GM19395 (cell line): Measurements from ENCODE around the gene TGM4.
"Not testable (repeated sequence)": the region's sequence is repeated elsewhere in the genome, so short reads cannot be mapped to it uniquely, and the experiment has no call there.

ENCODE experiments used
- ATAC-seq: cut with Tn5 transposase; IDR thresholded peaks from one replicate; pipeline ENCODE4 v1.9.1; 2021; ENCODE audit warnings: mild to moderate bottlenecking, moderate library complexity; ENCODE audit not compliant: unreplicated experiment

Gene TGM4

DNA sequence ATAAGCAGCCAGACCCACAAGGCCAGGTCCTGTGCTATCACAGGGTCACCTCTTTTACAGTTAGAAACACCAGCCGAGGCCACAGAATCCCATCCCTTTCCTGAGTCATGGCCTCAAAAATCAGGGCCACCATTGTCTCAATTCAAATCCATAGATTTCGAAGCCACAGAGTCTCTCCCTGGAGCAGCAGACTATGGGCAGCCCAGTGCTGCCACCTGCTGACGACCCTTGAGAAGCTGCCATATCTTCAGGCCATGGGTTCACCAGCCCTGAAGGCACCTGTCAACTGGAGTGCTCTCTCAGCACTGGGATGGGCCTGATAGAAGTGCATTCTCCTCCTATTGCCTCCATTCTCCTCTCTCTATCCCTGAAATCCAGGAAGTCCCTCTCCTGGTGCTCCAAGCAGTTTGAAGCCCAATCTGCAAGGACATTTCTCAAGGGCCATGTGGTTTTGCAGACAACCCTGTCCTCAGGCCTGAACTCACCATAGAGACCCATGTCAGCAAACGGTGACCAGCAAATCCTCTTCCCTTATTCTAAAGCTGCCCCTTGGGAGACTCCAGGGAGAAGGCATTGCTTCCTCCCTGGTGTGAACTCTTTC is 39.6 kb downstream of the TGM4 start:
- no peak for ATAC-seq

DNA sequence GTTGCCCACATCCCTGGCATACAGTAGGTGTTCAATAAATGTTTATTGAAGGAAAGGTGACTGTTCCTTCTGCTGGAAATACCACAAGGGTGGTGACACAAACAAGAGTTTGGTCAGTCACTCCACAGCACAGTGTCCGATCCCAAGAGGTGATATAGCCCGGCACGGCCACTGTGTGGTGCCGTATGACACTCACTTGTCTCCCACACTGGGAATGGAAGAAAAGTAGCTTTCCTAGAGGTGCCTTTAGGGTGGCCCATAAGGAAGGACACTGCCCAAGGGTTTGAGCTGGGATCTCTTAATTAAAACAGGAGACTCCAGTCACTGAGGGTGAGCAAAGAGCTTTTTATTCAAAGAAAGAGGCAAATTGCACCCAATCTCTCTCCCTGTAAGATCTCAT is 40.5 kb downstream of the TGM4 start:
- no peak for ATAC-seq

DNA sequence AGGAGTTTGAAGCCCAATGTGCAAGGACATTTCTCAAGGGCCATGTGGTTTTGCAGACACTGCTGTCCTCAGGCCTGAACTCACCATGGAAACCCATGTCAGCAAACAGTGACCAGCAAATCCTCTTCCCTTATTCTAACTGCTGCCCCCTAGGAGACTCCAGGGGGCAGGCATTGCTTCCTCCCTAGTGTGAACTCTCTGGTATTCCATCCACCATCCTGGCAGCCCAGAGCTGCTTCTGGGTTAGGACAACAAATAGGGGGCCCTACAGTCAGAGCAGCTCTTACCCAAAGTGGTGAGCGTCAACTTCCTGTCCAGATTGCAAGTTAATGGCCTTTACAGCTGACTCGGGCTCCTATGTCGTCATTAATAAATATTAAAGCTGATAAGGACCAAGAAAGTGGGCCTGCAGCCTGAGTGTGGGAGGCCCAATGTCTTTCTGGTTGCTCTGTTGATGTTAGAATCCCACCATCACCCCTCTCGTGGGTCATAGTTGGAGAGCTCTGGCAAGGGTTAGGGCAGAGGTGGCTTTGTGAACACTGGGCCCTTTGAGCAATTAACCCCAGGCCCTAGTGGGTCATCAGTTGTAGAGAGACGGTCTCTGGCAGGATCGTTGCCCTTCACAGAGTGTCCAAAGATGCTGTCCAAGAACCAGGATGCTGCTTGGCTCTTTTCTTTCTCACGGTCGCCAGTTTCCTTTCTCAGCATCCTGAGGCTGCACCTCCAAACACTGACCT is 41.5 kb downstream of the TGM4 start:
- no peak for ATAC-seq

DNA sequence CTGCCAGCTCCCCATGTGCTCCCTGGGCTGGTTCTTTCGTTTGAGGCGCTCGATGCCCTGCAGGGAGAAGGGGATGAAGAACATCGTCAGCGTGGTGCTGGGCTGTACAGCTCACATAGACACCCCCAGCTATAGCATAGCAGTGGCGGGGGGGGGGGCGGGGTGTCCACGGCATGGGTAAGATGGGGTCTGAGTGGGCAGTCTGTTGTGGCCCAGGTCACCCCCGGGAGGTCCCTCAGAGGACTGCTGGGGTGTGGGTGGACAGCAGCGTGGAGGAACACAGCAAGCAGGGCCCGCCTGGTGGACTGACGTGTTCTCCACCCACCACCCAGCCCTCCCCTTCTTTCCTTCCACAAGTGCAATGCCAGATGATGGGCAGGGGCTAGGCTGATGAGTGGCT is 43.7 kb downstream of the TGM4 start:
- ATAC-seq: no peak

DNA sequence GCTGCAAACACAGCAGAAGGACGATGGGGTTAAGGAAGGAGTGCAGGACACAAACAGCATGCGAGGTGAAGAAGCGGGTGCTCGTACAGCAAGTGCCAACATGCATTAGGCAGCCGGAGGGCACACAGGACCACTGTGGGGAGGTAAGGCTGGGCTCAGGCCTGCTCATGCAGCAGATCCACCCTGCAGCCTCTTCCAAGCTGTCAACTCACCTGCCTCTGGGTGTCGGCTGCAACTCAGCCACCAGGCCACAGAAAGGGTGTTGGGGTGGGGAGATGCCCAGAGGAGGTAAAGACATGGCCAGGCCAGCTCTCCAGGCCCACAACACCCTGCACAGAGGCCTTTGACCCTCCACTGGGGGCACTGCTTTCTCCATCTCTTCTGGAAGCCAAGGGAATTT is 44.2 kb downstream of the TGM4 start:
- ATAC-seq: no peak

DNA sequence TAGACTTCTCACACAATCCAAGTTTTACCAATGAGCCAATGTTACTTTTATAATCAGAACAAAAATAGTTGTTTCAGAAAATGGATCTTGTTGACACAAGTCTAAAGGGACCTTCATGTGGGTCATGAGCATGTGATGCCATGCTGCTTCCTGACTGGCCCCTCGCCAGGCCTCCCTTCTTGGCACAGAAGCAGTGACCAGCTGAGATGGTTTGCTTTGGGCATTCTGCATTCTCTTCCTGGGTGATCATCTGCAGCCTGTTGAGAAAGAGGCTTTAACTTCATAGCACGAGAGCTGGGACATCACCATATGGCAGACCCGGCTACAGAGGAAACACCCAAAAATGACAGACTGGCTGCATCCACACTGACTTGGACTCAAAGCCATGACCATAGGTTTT is 45.7 kb downstream of the TGM4 start:
- ATAC-seq: no peak

DNA sequence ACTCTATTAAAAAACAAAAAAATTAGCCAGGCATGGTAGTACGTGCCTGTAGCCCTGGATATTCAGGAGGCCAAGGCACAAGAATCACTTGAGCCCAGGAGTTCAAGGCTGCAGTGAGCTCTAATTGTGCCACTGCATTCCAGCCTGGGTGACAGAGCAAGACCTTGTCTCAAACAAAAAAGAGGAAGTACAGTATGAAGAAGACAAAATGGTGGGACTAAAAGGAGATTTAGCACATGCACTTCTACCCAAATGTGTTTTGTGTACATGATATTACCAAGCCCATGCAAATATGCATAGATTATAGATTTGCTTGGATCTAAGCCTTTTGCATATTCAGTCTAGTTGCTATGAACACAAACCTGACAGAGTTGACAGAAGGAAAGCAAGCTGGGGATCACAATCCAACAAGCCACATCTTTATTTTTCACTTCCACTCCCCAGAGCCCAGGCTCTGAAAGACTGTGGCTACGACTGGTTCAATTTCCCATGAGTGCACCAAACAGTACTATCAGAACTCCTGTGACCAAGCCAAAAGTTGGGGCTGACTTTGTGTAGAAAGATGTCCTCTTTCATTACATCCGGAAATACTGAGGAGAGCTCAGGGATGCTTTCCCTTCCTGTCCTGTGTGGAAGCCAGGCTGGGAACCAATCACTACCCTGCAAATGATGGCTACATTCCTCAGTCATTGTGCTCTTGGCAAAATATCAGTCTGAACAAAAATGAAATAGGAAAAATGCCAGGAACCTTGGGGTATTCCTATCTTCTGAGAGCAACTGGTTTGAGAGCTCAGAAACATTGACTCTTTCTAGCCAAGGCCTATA is 49.4 kb downstream of the TGM4 start:
- no peak for ATAC-seq

DNA sequence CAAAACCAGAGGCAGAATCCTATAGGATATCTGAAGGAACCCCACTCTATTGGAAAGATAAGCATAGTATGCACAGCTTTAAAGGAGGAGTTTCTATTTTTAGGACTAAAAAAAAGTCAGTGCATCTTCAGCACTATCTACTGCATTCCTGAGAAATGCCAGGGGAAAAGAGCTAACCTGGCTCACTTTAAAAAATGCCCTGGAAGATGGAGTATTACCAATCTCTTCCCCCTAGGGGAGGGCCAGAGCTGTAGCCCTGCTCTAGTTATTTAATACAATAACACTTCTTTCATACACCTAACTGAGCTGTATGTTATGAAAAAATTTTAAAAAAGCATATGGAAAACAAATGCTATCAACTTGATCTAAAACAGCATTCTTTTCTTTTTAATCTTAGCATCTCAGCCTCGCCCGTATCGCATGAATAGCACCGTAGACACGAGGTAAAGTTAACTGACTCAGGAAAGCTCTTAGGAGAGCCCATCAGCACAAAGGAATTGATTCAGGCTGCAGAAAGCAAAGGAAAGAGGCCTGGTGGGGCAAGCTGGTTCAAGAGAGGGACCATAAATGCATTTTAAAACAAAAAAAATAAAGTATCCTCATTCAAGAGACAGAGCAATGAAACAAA is 50.2 kb downstream of the TGM4 start:
- ATAC-seq: no peak

DNA sequence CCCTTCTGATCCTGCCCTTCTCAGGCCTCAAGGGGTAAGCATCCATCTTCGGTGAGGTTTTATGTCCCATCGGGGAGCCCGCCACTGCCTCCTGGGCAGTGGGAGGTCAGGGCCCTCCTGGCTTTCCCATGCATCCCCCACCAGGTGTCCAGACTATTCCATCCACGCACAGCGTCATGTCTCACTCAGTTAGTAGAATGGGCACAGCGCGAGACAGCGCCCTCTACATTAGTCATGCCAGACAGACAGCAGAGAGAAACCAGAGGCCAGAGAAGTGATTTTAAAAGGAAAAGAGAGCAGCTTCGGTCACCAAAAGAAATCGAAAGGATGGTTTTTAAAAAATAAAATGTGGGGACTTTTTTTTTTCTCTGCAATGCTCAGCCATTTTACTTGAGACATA is 51.8 kb downstream of the TGM4 start:
- no peak for ATAC-seq

DNA sequence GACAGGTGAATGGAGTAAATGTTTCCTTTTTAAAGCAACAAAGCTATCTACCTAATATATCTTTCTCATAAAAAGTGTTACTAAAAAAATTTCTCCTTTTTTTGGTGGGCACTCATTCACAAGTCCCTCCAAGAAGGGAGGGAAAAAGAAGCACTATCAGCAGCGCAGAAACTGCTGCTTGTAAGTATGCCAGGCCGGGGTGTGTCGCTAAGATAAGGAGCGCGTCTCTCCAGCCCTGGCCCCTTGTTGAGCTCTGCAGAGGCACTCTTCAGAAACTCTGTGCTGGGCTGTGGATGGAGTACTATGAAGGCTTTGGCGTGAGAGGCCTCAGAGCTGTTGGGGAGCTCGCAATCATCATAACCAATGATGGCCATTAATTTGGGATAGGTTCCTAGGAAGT is 52.5 kb downstream of the TGM4 start:
- no peak for ATAC-seq

DNA sequence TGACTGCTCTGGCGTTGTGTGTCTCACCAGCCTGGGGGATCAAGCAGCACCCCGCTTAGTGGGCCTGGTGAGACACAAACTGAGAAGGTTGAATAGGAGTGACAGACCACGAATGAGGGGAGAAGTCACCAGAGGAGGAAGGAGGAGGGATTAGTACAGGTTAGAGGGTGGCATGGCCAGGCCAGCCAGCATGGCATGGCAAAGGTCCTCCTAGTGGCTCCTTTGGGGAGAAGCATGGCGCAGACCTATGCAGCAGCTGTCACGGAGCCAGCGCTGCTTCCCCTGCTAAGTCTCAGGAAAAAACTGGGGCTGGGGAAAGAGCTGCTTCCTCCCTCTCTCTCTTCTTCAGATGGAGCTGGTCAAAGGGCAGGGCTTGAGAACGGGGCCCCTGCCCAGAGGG is 53.0 kb downstream of the TGM4 start:
- no peak for ATAC-seq

DNA sequence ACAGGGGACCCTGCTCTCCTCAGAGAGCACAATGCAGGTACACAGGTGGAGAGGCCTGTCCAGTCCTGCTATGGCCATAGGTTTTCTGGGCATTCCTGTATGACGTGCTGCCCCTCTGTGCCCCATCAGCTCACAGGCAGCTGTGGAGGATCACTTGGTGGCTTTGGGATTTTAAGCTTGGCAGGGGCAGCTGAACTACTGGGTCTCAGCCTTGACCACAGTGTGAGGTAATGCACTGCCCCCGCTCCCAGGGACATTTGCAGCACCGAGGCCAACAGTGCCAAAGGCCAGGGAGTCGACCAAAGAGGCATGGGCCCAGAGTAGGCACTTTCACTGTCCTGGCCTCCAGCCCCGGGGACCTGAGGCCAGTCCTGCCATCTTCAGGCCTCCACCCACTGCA is 55.4 kb downstream of the TGM4 start:
- no peak for ATAC-seq

DNA sequence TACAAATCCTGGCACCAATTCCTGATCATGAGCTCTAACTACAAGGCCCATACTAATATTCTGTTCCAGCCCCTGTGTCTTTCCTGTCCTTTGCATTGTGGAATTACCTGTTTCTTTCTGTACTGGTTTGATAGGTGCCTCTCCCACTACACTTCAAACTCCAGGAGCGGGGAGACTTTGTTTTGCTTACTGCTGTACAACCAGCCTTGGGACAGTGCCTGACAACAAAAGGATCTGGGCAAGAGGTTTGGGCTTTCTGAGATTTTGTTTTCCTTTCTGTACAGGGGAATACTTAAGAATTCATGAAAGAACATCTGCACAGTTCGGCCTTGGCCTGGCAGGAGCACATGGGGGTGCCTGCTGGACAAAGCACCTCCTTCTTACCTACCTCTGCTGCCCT is 56.5 kb downstream of the TGM4 start:
- ATAC-seq: no peak

DNA sequence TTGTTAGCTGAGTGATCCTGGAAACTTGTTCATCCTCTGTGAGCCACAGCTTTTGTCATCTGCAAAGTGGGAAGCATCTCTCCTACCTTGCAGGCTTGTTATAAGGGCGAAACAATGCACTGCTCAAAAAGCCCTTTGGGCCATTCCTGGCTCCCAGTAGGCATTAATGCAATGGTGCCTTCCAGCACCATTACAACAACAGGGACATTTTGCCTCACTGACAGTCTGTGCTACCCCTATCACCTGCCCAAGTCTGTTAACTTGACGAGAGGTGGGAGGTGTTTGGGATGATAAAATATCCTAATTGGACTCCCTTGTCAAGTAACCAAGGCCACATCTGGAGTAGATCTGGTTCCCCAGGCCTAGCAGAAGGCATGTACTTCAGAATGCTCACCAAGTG is 57.4 kb downstream of the TGM4 start:
- ATAC-seq: no peak

DNA sequence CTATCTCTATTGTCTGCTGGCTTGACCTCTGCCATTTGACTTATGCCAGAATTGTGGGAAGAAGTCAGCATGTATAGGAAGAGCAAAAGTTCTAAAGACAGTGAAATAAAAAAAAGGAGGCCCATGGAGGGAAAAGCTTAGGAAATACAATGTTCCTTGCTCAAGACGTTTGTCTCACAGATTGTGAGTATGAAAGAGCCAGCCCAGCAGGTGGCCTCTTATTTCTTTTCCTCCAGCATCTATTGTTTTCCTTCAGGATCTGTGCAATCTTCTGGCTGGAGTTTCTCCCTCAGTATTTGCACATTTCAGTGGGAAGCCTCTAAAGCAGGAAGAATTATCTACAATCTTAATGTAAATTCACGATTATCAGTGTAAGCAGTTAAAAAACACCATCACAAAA is 57.9 kb downstream of the TGM4 start:
- no peak for ATAC-seq

DNA sequence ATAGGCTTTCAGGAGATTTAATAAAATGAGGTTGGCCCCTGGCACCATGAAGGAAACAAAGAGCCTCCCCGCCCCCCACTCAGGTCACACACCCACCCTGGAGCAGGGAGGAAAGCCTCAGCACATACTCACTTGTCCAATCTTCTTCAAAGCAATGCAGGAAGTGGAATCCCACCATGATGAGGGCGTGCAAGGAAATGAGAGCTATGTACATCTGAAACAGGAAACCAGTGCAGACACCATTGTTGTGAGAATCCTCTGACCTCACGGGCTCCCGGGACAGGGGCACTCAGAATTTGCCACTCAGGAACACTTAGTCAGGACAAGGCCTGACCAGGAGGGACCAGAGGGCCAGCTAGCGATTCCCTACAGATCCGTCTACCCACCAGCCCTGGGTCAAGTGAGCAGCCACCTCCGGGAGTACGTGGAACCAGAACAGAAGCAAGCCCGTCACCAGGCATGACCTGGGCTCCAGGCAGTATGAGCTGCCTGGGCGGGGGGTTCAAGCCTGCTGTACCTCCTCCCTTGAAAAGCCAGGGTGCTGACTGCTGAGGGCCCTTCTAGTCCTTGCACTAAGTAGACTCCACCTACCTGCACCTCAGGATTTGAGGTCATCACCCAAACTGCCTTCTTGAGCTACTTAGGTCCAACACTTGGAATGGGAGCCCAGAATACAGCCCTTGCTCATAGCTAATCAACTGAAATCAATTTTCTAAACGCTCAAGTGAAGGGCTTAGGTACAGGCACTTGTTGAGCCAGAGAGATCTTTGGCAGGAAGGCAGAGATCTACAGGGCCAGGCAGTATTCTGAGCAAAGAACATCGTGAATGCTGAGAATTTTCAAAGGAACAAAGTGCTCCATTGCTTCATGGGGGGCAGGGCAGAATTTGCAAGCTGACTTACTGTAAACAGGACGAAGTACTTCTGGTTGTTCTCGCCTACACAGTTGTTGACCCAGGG is 58.9 kb downstream of the TGM4 start:
- no peak for ATAC-seq

DNA sequence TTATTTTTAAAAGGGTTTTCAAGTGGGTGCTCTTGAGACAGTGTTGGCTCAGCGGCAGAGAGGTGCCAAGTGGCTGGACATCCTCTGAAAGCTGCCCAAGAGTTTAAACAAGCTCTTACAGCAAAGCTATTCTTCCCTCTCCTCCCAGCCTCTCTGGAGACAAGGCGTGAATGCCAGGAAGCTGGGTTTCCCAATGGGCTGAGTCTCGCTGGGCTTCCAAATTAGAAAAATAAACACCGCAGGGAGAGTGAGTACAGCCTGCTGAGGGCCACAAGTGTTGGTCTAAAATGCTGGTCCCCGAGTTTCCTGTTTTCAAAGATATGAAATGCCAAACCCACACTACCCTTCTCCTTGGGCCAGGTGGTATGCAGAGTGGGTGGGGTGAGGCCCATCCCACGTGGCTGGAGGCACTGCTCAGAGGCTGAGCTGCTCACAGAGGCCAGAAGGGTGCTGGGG is 65.2 kb downstream of the TGM4 start:
- ATAC-seq: no peak

DNA sequence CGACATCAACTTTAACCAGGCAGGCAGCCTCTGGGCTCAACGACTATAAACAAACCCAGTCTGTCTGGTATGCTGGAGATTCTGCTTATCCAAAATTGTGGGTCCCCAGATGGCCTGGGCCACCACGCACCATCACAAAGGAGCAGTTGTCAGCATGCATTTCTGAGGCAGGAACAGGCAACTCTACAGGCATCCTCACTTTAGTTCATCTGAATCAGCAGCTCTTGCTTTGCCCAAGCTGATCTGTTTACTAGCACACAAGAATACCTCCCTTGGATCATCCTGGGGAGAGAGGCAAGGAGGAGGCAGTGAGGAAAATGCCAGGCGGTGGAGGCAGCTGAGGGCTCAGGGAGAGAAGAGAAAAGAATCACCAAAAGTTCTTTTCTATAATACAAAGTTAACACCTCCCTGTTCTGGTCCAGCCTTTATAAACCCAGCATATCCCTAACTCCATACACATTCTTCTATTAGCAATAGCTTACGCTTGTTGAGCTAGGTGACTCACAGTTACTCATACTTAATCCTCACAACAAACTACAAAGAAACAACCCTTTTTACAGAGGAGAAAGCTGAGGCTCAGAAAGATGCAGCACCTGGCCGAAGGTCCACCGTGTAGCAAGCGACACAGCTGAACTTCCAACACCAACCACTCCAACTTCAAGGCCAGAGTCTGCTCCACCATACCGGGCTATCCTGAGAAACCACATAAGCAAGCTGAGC is 68.0 kb downstream of the TGM4 start:
- ATAC-seq: no peak

DNA sequence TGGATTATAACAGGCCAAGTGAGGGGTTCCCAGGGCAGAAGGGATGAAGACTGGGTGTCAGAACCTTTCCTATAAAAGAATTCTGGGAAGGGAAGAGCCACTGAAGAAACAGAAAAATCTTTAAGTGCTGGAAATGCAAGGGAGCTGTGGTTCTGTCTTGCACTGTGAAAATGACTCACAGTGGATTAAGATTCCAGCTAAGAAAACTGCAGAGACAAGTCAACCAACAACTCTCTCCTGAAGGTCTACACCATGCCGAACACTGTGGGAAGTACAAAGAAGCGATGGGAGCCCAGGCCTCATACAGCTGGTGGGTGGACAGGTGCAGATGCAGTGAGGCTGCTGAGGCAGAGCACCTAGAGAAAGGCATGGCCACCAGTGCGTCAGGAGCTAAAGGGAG is 73.8 kb downstream of the TGM4 start:
- ATAC-seq: no peak

DNA sequence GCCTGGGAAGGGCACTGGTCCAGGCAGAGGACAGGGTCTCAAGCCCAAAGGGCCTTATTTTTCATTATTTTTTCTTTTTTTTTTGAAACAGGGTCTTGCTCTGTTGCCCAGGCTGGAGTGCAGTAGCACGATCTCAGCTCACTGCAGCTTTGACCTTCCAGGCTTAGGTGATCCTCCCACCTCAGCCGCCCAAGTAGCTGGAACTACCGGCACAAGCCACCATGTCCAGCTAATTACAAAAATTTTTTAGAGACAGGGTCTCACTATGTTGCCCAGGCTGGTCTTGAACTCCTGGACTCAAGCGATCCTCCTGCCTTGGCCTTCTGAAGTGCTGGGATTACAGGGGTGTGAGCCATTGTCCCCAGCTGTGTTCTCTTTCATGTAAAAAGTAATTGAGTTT is 75.4 kb downstream of the TGM4 start:
- not testable (repeated sequence) for ATAC-seq
